H9 (cell line): ENCODE data around the gene TMEM175. TPM values are rescaled to one million over a fixed set of nuclear protein-coding genes. Genes with fewer than 3 reads are reported as not detected.

Experiments
- DNase-seq: peaks from one replicate; pipeline ENCODE4 v3.0.0-alpha.2; 2017
- H2AFZ ChIP-seq: one replicate; pipeline ENCODE4 v1.6.1; 2013; ENCODE audit warnings: mild to moderate bottlenecking, low read length, control low read depth, moderate library complexity
- H2AK5ac ChIP-seq: 2 replicates; pipeline ENCODE4 v1.6.1; 2013; ENCODE audit warnings: low read length, control low read depth, mixed read lengths; ENCODE audit not compliant: insufficient read length
- H2BK120ac ChIP-seq: one replicate; pipeline ENCODE4 v1.6.1; 2013; ENCODE audit warnings: low read depth, mild to moderate bottlenecking, low read length, control low read depth, inconsistent platforms; ENCODE audit not compliant: poor library complexity, severe bottlenecking
- H2BK12ac ChIP-seq: 2 replicates; pipeline ENCODE4 v1.6.1; 2013; ENCODE audit warnings: low read length, control low read depth, mixed read lengths, low read depth; ENCODE audit not compliant: insufficient read length
- H2BK15ac ChIP-seq: 2 replicates; pipeline ENCODE4 v1.6.1; 2013; ENCODE audit warnings: low read depth, low read length, control low read depth
- H2BK20ac ChIP-seq: one replicate; pipeline ENCODE4 v1.6.1; 2013; ENCODE audit warnings: low read depth, mild to moderate bottlenecking, low read length, control low read depth, inconsistent platforms; ENCODE audit not compliant: poor library complexity, severe bottlenecking
- H2BK5ac ChIP-seq: 2 replicates; pipeline ENCODE4 v1.6.1; 2013; ENCODE audit warnings: low read length, control low read depth, mixed read lengths; ENCODE audit not compliant: insufficient read length
- H3K14ac ChIP-seq: 2 replicates; pipeline ENCODE4 v1.6.1; 2013; ENCODE audit warnings: low read length, control low read depth; ENCODE audit not compliant: insufficient read depth
- H3K18ac ChIP-seq: 2 replicates; pipeline ENCODE4 v1.6.1; 2013; ENCODE audit warnings: low read depth, mild to moderate bottlenecking, mixed read lengths, low read length, control low read depth; ENCODE audit not compliant: insufficient read length
- H3K23ac ChIP-seq: 2 replicates; pipeline ENCODE4 v1.6.1; 2013; ENCODE audit warnings: low read length, control low read depth, mixed read lengths, low read depth; ENCODE audit not compliant: insufficient read length
- H3K23me2 ChIP-seq: 2 replicates; pipeline ENCODE4 v1.6.1; 2013; ENCODE audit warnings: low read depth, mild to moderate bottlenecking, mixed read lengths, low read length, control low read depth; ENCODE audit not compliant: insufficient read length, poor library complexity, severe bottlenecking
- H3K27ac ChIP-seq: 2 replicates; pipeline ENCODE4 v1.5.1; 2013; ENCODE audit warnings: low read length, control low read depth, mixed read lengths, low read depth; ENCODE audit not compliant: insufficient read length
- H3K27me3 ChIP-seq: 2 replicates; pipeline ENCODE4 v1.6.1; 2013; ENCODE audit warnings: low read length, control low read depth, inconsistent platforms; ENCODE audit not compliant: insufficient read depth
- H3K4ac ChIP-seq: 2 replicates; pipeline ENCODE4 v1.6.1; 2013; ENCODE audit warnings: low read depth, mild to moderate bottlenecking, control low read depth, inconsistent platforms, low read length, moderate library complexity
- H3K4me1 ChIP-seq: 2 replicates; pipeline ENCODE4 v1.6.1; 2013; ENCODE audit warnings: low read length, control low read depth, inconsistent platforms; ENCODE audit not compliant: insufficient read depth
- H3K4me2 ChIP-seq: 2 replicates; pipeline ENCODE4 v1.6.1; 2013; ENCODE audit warnings: low read length, control low read depth, mixed read lengths; ENCODE audit not compliant: insufficient read length, insufficient read depth
- H3K56ac ChIP-seq: 2 replicates; pipeline ENCODE4 v1.6.1; 2013; ENCODE audit warnings: low read depth, mild to moderate bottlenecking, mixed read lengths, low read length, control low read depth; ENCODE audit not compliant: insufficient read length
- H3K79me1 ChIP-seq: 2 replicates; pipeline ENCODE4 v1.6.1; 2013; ENCODE audit warnings: low read depth, mild to moderate bottlenecking, moderate library complexity, low read length, control low read depth, inconsistent platforms; ENCODE audit not compliant: insufficient read depth, poor library complexity, severe bottlenecking
- H3K79me2 ChIP-seq: 2 replicates; pipeline ENCODE4 v1.6.1; 2013; ENCODE audit warnings: low read length, control low read depth, inconsistent platforms; ENCODE audit not compliant: insufficient read depth
- H3K9ac ChIP-seq: 2 replicates; pipeline ENCODE4 v1.6.1; 2013; ENCODE audit warnings: low read length, control low read depth, mixed read lengths; ENCODE audit not compliant: insufficient read length; ENCODE audit errors: extremely low read depth
- H3K9me3 ChIP-seq: one replicate; pipeline ENCODE4 v1.6.1; 2013; ENCODE audit warnings: low read depth, low read length, inconsistent platforms; ENCODE audit not compliant: control insufficient read depth
- H3T11ph ChIP-seq: one replicate; pipeline ENCODE4 v1.6.1; 2013; ENCODE audit warnings: mild to moderate bottlenecking, low read length, control low read depth, inconsistent platforms
- H4K20me1 ChIP-seq: one replicate; pipeline ENCODE4 v1.6.1; 2013; ENCODE audit not compliant: control insufficient read depth, insufficient read length, insufficient read depth
- H4K5ac ChIP-seq: 2 replicates; pipeline ENCODE4 v1.6.1; 2013; ENCODE audit warnings: low read depth, mild to moderate bottlenecking, mixed read lengths, low read length, control low read depth; ENCODE audit not compliant: insufficient read length
- H4K8ac ChIP-seq: replicated peaks from 2 replicates; pipeline ENCODE4 v1.6.1; 2013; ENCODE audit warnings: low read length, control low read depth, mixed read lengths, low read depth; ENCODE audit not compliant: insufficient read length
- H4K91ac ChIP-seq: 2 replicates; pipeline ENCODE4 v1.6.1; 2013; ENCODE audit warnings: low read depth, mild to moderate bottlenecking, moderate library complexity, mixed read lengths, low read length, control low read depth; ENCODE audit not compliant: insufficient read length
- H3K27ac Mint-ChIP-seq, 3 experiments: 2 replicates in 2 of 3; 3 replicates in 1 of 3; pipeline ENCODE4 v1.8.0; 2020 to 2021; ENCODE audit warnings: mixed read lengths in 3 of 3, mild to moderate bottlenecking in 1 of 3, moderate library complexity in 1 of 3
- H3K27me3 Mint-ChIP-seq: 2 replicates; pipeline ENCODE4 v1.8.0; 2021; ENCODE audit warnings: low read depth, mild to moderate bottlenecking, moderate library complexity, mixed read lengths
- H3K36me3 Mint-ChIP-seq, 3 experiments: 2 replicates in 2 of 3; 3 replicates in 1 of 3; pipeline ENCODE4 v1.8.0; 2020 to 2021; ENCODE audit warnings: low read depth in 3 of 3, mixed read lengths in 3 of 3; ENCODE audit not compliant: insufficient read depth in 1 of 3
- H3K4me1 Mint-ChIP-seq, 2 experiments: 2 replicates each; pipeline ENCODE4 v1.8.0; 2020; ENCODE audit warnings: mixed read lengths in 2 of 2
- H3K4me3 Mint-ChIP-seq, 2 experiments: 2 replicates in 1 of 2; 3 replicates in 1 of 2; pipeline ENCODE4 v1.8.0; 2020 to 2021; ENCODE audit warnings: mild to moderate bottlenecking in 2 of 2, mixed read lengths in 2 of 2, moderate library complexity in 1 of 2
- H3K9me3 Mint-ChIP-seq, 2 experiments: 2 replicates in 1 of 2; 3 replicates in 1 of 2; pipeline ENCODE4 v1.8.0; 2020; ENCODE audit warnings: mild to moderate bottlenecking in 2 of 2, mixed read lengths in 2 of 2, moderate library complexity in 1 of 2
- WGBS: extraction: QIAGEN DNeasy Blood & Tissue Kit; methylation state at CpG from one replicate; pipeline ENCODE4 v1.1.7; 2013; ENCODE audit warnings: missing lambda C conversion rate, low lambda C conversion rate, mixed read lengths; ENCODE audit not compliant: insufficient read length; ENCODE audit errors: extremely low coverage; 5-methylcytosine and 5-hydroxymethylcytosine counted together
- total RNA-seq: library from RNA; stranded (reverse); gene quantifications from 2 replicates; pipeline ENCODE4 v1.2.1, GENCODE V29; 2021
- TF ChIP-seq, protein P1 (sequence below): fragments of 200-600 bp; sonication (generic); conservative IDR thresholded peaks from 3 replicates; pipeline ENCODE4 v1.8.0; 2021; ENCODE audit warnings: antibody characterized with exemption, mild to moderate bottlenecking

Gene TMEM175
- total RNA-seq, 1 experiment from 2014 or later: 6.4 TPM

DNA sequence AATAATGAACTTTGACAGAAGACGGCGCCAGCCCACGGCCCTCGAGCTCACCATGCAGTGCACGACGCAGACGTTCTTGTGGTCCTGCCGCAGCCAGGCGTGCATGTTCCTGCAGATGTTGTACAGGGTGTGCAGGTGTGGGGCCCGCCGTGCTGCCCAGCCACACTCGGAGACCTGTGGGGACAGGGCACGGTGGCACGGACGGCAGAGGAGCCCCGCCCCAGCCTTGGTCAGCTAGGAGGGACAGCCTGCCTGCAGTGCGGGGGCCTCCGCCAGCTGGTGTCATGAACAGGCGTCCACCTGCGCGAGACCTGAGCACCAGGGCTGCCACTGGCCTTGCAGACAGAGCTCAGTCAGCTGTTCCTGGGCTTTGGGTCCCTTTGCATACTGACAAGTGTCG is 49.6 kb upstream of the TMEM175 start:
- no peaks in the 10 kb centered on the region for H3K4me1 Mint-ChIP-seq
- WGBS: no CpG with 5 or more reads among the region's 22 CpGs

More for the DNA sequence above, 49.6 kb upstream of the TMEM175 start:
- Histone ChIP-seq H2BK20ac (no peak overlapping the region), H3T11ph (no peak overlapping the region), H4K8ac (no peak overlapping the region), H3K23ac (no peak overlapping the region), H4K5ac (no peak overlapping the region), H3K9ac (no peak overlapping the region), H3K9me3 (no peaks in the 10 kb centered on the region), H3K23me2 (no peaks in the 10 kb centered on the region), H3K4me1 (no peaks in the 10 kb centered on the region), H3K79me1 (no peaks in the 10 kb centered on the region), H3K18ac (no peak overlapping the region), H2BK5ac (no peak overlapping the region), H3K4ac (no peak overlapping the region), H2BK120ac (no peak overlapping the region), H3K14ac (no peak overlapping the region), H3K27ac (no peak overlapping the region), H3K79me2 (no peaks in the 10 kb centered on the region), H3K27me3 (no peaks in the 10 kb centered on the region), H2AFZ (no peak overlapping the region), H2AK5ac (no peak overlapping the region), H3K4me2 (no peak overlapping the region), H3K56ac (no peak overlapping the region), H2BK12ac (no peak overlapping the region), H4K20me1 (no peaks in the 10 kb centered on the region), H2BK15ac (no peak overlapping the region), H4K91ac (no peak overlapping the region)
- Mint-ChIP-seq H3K27ac (no peak overlapping the region), H3K27me3 (no peaks in the 10 kb centered on the region), H3K9me3 (peaks cover 2 to 3% of the 10 kb centered on the region in 2 experiments; a peak in 2 of 5 replicates), H3K4me3 (no peak overlapping the region), H3K36me3 (peaks cover 9 to 43% (median 39%) of the 10 kb centered on the region in 3 experiments; a peak in 6 of 7 replicates)
- DNase-seq: no peak
- TF ChIP-seq, protein P1, sequence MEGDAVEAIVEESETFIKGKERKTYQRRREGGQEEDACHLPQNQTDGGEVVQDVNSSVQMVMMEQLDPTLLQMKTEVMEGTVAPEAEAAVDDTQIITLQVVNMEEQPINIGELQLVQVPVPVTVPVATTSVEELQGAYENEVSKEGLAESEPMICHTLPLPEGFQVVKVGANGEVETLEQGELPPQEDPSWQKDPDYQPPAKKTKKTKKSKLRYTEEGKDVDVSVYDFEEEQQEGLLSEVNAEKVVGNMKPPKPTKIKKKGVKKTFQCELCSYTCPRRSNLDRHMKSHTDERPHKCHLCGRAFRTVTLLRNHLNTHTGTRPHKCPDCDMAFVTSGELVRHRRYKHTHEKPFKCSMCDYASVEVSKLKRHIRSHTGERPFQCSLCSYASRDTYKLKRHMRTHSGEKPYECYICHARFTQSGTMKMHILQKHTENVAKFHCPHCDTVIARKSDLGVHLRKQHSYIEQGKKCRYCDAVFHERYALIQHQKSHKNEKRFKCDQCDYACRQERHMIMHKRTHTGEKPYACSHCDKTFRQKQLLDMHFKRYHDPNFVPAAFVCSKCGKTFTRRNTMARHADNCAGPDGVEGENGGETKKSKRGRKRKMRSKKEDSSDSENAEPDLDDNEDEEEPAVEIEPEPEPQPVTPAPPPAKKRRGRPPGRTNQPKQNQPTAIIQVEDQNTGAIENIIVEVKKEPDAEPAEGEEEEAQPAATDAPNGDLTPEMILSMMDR: no peak
